B cell (primary cell): ENCODE results near the gene CHCHD6.

Experiments used
- EZH2 ChIP-seq: IDR thresholded peaks from 2 replicates; pipeline ENCODE4 v1.6.1; 2012; ENCODE audit warnings: borderline replicate concordance, low read depth, mild to moderate bottlenecking, moderate library complexity, low read length; ENCODE audit not compliant: insufficient read depth, poor library complexity, severe bottlenecking
- TF ChIP-seq, protein P1 (sequence below): fragments of 200-600 bp; IDR thresholded peaks from one replicate; pipeline ENCODE4 v1.8.0; 2022; ENCODE audit warnings: antibody characterized with exemption, mild to moderate bottlenecking

DNA sequence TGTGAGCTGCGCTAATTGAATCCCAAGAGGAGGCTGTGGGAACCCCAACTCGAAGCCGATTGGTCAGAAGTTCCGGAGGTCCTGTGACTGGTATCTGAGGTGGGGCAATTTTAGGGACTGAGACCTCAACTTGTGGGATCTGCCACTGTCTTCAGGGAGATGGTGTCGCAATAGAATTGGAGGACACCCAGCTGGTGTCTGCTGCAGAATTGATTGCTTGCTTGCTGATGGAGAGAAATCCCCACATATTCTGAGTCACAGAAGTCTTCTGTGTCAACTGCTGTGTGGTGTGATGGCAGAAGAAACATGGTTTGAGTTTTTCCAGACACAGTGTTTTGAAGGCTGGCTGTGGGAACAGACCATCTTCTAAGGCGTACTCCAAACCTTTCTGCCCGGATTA lies 179.2 kb downstream of the CHCHD6 start:
- TF ChIP-seq, protein P1, sequence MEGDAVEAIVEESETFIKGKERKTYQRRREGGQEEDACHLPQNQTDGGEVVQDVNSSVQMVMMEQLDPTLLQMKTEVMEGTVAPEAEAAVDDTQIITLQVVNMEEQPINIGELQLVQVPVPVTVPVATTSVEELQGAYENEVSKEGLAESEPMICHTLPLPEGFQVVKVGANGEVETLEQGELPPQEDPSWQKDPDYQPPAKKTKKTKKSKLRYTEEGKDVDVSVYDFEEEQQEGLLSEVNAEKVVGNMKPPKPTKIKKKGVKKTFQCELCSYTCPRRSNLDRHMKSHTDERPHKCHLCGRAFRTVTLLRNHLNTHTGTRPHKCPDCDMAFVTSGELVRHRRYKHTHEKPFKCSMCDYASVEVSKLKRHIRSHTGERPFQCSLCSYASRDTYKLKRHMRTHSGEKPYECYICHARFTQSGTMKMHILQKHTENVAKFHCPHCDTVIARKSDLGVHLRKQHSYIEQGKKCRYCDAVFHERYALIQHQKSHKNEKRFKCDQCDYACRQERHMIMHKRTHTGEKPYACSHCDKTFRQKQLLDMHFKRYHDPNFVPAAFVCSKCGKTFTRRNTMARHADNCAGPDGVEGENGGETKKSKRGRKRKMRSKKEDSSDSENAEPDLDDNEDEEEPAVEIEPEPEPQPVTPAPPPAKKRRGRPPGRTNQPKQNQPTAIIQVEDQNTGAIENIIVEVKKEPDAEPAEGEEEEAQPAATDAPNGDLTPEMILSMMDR: no peak
- no peak for TF ChIP-seq EZH2
